K562 (cell line): Measurements from ENCODE around the gene PNRC2. TPM values are rescaled to one million over a fixed set of nuclear protein-coding genes. Genes with fewer than 3 reads are reported as not detected.
"Not testable (repeated sequence)": the region's sequence is repeated elsewhere in the genome, so short reads cannot be mapped to it uniquely, and the experiment has no call there.

Experiments used
- ATAC-seq: fragments of 200-7000 bp; cut with Tn5 transposase; 3 replicates; pipeline ENCODE4 v1.9.1; 2020; ENCODE audit warnings: moderate library complexity
- BruUV-seq: library from RNA; stranded (reverse); fragments of 400-500 nt; replicated peaks from 2 replicates; lab custom pipeline; 2021; lab: Mats Ljungman, UMichigan
- CTCF ChIA-PET: fragments of 300-600 bp; formaldehyde crosslinking; extraction: SDS; loops from one replicate; lab custom pipeline; 2021; ENCODE audit warnings: low intra/inter-chr PET ratio; lab: Yijun Ruan, JAX
- POLR2A ChIA-PET: fragments of 300-600, 350-650 bp; sonication (Branson Sonifier 250); formaldehyde crosslinking; extraction: SDS; loops from one replicate; lab custom pipeline; 2021; ENCODE audit warnings: antibody characterized with exemption, inconsistent platforms; lab: Yijun Ruan, JAX
- DNase-seq, 4 experiments: peaks; one replicate each; pipeline versions ENCODE4 v3.0.0 to v3.0.0-alpha.2; 2011 to 2018; ENCODE audit warnings: low spot score in 3 of 4, mixed read lengths in 3 of 4; ENCODE audit errors: extremely low read depth in 1 of 4
- FAIRE-seq: peaks from 2 replicates; lab custom pipeline; 2011; peaks lifted over from hg19 to GRCh38; lab: Jason Lieb, UNC
- H2AFZ ChIP-seq: 2 replicates; pipeline ENCODE4 v1.6.0; 2011; ENCODE audit warnings: low read depth, low read length, control low read depth, inconsistent platforms
- H3K27ac ChIP-seq: fragments of 200-600 bp; 3 replicates; pipeline ENCODE4 v1.8.0; 2011; ENCODE audit warnings: low read depth, mild to moderate bottlenecking, control low read depth, inconsistent platforms, low read length, moderate library complexity, mixed read lengths; ENCODE audit errors: extremely low read depth
- H3K27me3 ChIP-seq, 2 experiments: fragments of 300-600 bp in 1 of 2; 2 replicates in 1 of 2; 3 replicates in 1 of 2; pipeline versions ENCODE4 v1.6.0 to v1.8.0; 2011; ENCODE audit warnings: inconsistent platforms in 2 of 2, low read length in 2 of 2, mild to moderate bottlenecking in 1 of 2, mixed read lengths in 1 of 2, moderate library complexity in 1 of 2; ENCODE audit not compliant: control insufficient read depth in 2 of 2, insufficient read depth in 2 of 2
- H3K36me3 ChIP-seq: fragments of 300-600 bp; 3 replicates; pipeline ENCODE4 v1.8.0; 2011; ENCODE audit warnings: mild to moderate bottlenecking, low read length, inconsistent platforms; ENCODE audit not compliant: control insufficient read depth, insufficient read depth
- H3K4me1 ChIP-seq, 2 experiments: fragments of 200-600 bp in 1 of 2; replicated peaks in 1 of 2; 2 replicates in 1 of 2; 3 replicates in 1 of 2; pipeline versions ENCODE4 v1.5.1 to v1.8.0; 2011; ENCODE audit warnings: inconsistent platforms in 2 of 2, low read length in 2 of 2, mild to moderate bottlenecking in 1 of 2, mixed read lengths in 1 of 2, moderate library complexity in 1 of 2; ENCODE audit not compliant: control insufficient read depth in 2 of 2, insufficient read depth in 2 of 2
- H3K4me2 ChIP-seq: 2 replicates; pipeline ENCODE4 v1.6.1; 2011; ENCODE audit warnings: low read length, control low read depth, inconsistent platforms, mixed read lengths; ENCODE audit not compliant: insufficient read depth
- H3K4me3 ChIP-seq: fragments of 200-600 bp; sonication (generic), shearing (Covaris generic); 2 replicates; pipeline ENCODE4 v1.5.1; 2016; ENCODE audit warnings: control low read depth, inconsistent platforms
- H3K79me2 ChIP-seq: fragments of 200-600 bp; 3 replicates; pipeline ENCODE4 v1.8.0; 2011; ENCODE audit warnings: low read length, inconsistent platforms; ENCODE audit not compliant: control insufficient read depth, insufficient read depth
- H3K9ac ChIP-seq, 2 experiments: 2 replicates each; pipeline versions ENCODE4 v1.6.0 to v1.6.1; 2011; ENCODE audit warnings: low read depth in 2 of 2, low read length in 2 of 2, control low read depth in 1 of 2, inconsistent platforms in 1 of 2, mild to moderate bottlenecking in 1 of 2, mixed read lengths in 1 of 2; ENCODE audit not compliant: insufficient read depth in 1 of 2
- H3K9me1 ChIP-seq: one replicate; pipeline ENCODE4 v1.6.0; 2011; ENCODE audit warnings: inconsistent platforms, mild to moderate bottlenecking, low read length, moderate library complexity; ENCODE audit not compliant: control insufficient read depth, insufficient read depth
- H3K9me3 ChIP-seq: replicated peaks from 2 replicates; pipeline ENCODE4 v1.5.1; 2011; ENCODE audit warnings: low read depth, low read length, inconsistent platforms; ENCODE audit not compliant: control insufficient read depth, insufficient read depth
- H4K20me1 ChIP-seq: replicated peaks from 2 replicates; pipeline ENCODE4 v1.6.1; 2011; ENCODE audit warnings: low read length, inconsistent platforms, mixed read lengths; ENCODE audit not compliant: control insufficient read depth, insufficient read depth
- BHLHE40 ChIP-seq: IDR thresholded peaks from 2 replicates; pipeline ENCODE4 v1.6.1; 2011; ENCODE audit warnings: low read length, improper control_type of control experiment
- DPF2 ChIP-seq: fragments of 450-650 bp; IDR thresholded peaks from 2 replicates; pipeline ENCODE4 v1.6.1; 2016
- HBP1 ChIP-seq: fragments of 450-650 bp; formaldehyde crosslinking; IDR thresholded peaks from 2 replicates; pipeline ENCODE4 v1.4.0; 2022; ENCODE audit warnings: missing genetic modification characterization
- MTA1 ChIP-seq: fragments of 450-650 bp; IDR thresholded peaks from 2 replicates; pipeline ENCODE4 v1.6.1; 2017; ENCODE audit warnings: borderline replicate concordance
- NFYB ChIP-seq: IDR thresholded peaks from 2 replicates; pipeline ENCODE4 v1.6.1; 2011; ENCODE audit warnings: mild to moderate bottlenecking, moderate library complexity; ENCODE audit not compliant: insufficient read length; ENCODE audit errors: extremely low read depth
- TBL1XR1 ChIP-seq, 2 experiments: IDR thresholded peaks; 2 replicates each; pipeline ENCODE4 v1.6.1; 2012; ENCODE audit warnings: improper control_type of control experiment in 2 of 2, low read length in 2 of 2, mild to moderate bottlenecking in 1 of 2
- USF2 ChIP-seq: sonication (generic); formaldehyde crosslinking; IDR thresholded peaks from 2 replicates; pipeline ENCODE4 v1.5.0; 2020; ENCODE audit warnings: missing genetic modification reagents
- ZBTB11 ChIP-seq, 3 experiments: fragments of 200-800 bp in 1 of 3; fragments of 250-450 bp in 1 of 3; fragments of 450-650 bp in 1 of 3; sonication (Bioruptor Pico) in 1 of 3; sonication (Bioruptor generic) in 1 of 3; formaldehyde crosslinking in 1 of 3; IDR thresholded peaks; 2 replicates each; pipeline versions ENCODE4 v1.6.1 to v1.8.0; 2016 to 2022; ENCODE audit warnings: mild to moderate bottlenecking in 2 of 3, missing genetic modification characterization in 2 of 3, missing compliant biosample characterization in 1 of 3, moderate library complexity in 1 of 3
- ZNF584 ChIP-seq: fragments of 200-800 bp; sonication (Bioruptor generic); IDR thresholded peaks from 2 replicates; pipeline ENCODE4 v1.6.1; 2016; ENCODE audit warnings: low read depth, mild to moderate bottlenecking, missing genetic modification characterization, missing compliant biosample characterization
- WGBS: fragments of 100-300 bp; shearing (Covaris generic); methylation state at CpG from one replicate; pipeline ENCODE4 v1.1.6; 2016; ENCODE audit warnings: low coverage, mixed read lengths; ENCODE audit not compliant: insufficient coverage; ENCODE audit errors: missing lambda C conversion rate; 5-methylcytosine and 5-hydroxymethylcytosine counted together
- in situ Hi-C: fragments of 300-500 bp; cut with MboI; formaldehyde crosslinking; loops from 4 replicates; pipeline ENCODE4 v1.15.0; 2018; ENCODE audit warnings: inconsistent platforms, mixed read lengths
- intact Hi-C: fragments of 100-400 bp; cut with micrococcal nuclease; formaldehyde crosslinking; loops from 2 replicates; pipeline ENCODE4 v1.14.2; 2022
- polyA plus RNA-seq, 8 experiments: library from polyadenylated mRNA; depleted of rRNA in 4 of 8; stranded (reverse) in 5 of 8; unstranded in 3 of 8; fragments of >200 nt; fragmentation: Nextera tagmentation in 2 of 8; fragmentation: Illumina TruSeq in 1 of 8; extraction: Ambion mirVana in 2 of 8; extraction: Trizol in 1 of 8; gene quantifications; 2 replicates each; pipeline versions ENCODE4 v1.2.1 to v1.2.3, GENCODE V29; 2011 to 2014; ENCODE audit warnings: inconsistent platforms in 1 of 8, missing spikeins in 1 of 8
- total RNA-seq, 7 experiments: library from RNA; depleted of rRNA in 6 of 7; stranded (reverse); fragments of >200 nt in 6 of 7; fragmentation: Illumina TruSeq in 2 of 7; extraction: Trizol in 2 of 7; gene quantifications; 2 replicates each; pipeline versions ENCODE4 v1.2.1 to v1.2.3, GENCODE V29; 2011 to 2021; ENCODE audit warnings: low replicate concordance in 1 of 7
- TF ChIP-seq, protein P1 (sequence below): fragments of 250-450 bp; sonication (Bioruptor Pico); IDR thresholded peaks from 2 replicates; pipeline ENCODE4 v1.8.0; 2022; ENCODE audit warnings: inconsistent platforms

The PNRC2 gene
- total and polyA plus RNA-seq, 9 of the 15 experiments (the other 6 are each of a cell fraction or from before 2014, with no cell fraction given), result 127 to 303 (median 203) TPM

DNA sequence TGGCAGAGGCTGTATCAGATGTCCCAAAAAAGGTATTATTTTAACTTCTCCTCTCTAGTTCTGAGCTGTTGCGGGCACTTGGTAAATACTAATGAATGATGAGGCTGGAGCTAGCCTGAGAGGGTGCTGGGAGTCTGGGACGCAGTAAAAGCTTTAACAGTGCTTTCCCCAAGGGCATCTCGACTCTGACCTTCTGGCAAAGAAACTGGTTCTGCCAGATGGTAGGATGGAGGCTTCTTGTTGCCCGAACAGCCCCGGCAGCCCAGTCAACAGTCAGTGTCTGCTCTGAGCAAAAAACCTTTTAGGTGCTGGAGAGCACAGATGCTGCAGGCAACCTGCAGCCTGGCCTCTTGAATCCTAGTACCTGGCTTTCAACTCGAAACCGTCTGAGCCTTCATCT lies 2.5 kb upstream of the PNRC2 start (continued):
- TF ChIP-seq ZBTB11 (CRISPR knock-in tag; IDR thresholded peaks at IDR 0.05), result no peak
- TF ChIP-seq NFYB, result no peak
- TF ChIP-seq TBL1XR1 (IDR thresholded peaks at IDR 0.05; ENCODE audit: low read length in 2 of 2), result no peak

DNA sequence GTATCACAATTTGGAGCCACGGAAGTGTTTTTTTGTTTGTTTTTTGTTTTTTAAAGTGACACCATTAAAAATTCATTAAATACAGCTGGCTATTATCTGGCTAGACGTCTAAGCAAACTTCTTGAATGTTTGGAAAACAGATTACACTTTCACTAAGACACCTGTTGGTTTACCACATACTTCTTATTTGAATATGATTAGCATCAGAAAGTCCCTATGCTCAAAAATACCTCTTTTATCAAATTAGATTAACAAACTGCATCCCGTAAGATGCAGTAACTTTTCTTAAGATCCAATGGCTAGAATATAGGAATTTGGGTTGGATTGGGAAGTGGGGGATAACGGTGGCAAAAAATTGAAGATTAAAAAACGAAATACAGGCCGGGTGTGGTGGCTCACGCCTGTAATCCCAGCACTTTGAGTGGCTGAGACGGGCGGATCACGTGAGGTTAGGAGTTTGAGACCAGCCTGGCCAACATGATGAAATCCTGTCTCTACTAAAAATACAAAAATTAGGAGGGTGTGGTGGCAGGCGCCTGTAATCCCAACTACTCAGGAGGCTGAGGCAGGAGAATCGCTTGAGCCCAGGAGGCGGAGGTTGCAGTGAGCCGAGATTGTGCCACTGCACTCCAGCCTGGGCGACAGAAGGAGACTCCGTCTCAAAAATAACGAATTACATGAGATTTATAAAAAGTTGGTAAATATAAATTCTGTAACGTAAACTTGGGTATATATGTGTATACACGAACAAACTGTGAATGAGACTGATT lies 1.4 kb upstream of the PNRC2 start:
- in situ Hi-C loops, ATAC-seq, intact Hi-C loops, H3K9me1 ChIP-seq, H3K27me3 ChIP-seq, H3K9me3 ChIP-seq, H4K20me1 ChIP-seq, FAIRE-seq: not testable (repeated sequence)
- POLR2A ChIA-PET, result interaction anchor here (0.6 to 8.0 kb wide), 9 partner anchors 9 to 183 kb away, joined by 3 to 82 read pairs (median 6); partner anchors contain the start of genes PITHD1 and SRSF10
- Histone ChIP-seq H3K9ac (peak overlapping the region; percentile 99 to 100), H3K4me2 (peak overlapping the region; percentile 83), H3K27ac (peak overlapping the region; percentile 98), H2AFZ (peak overlapping the region; percentile 90), H3K4me1 (peaks cover 19 to 20% of the 10 kb centered on the region in 2 experiments; a peak in 4 of 5 replicates), H3K36me3 (peaks cover 25% of the 10 kb centered on the region; the same call in 2 of the 3 replicates), H3K4me3 (peak overlapping the region; percentile 93), H3K79me2 (peaks cover 28% of the 10 kb centered on the region)
- peak in 1 of 4 experiments; percentile 63 for DNase-seq
- CTCF ChIA-PET, result interaction anchor here (0.6 kb wide), 1 partner anchor 1537 kb away, joined by 4 read pairs; no protein-coding TSS in a partner anchor
- TSS peak; percentile 76 for BruUV-seq
- WGBS, result 9% methylated on average over 19 of the region's 19 CpGs
- TF ChIP-seq BHLHE40 (peak; percentile 63), USF2 (CRISPR knock-in tag) (peak; percentile 85), HBP1 (CRISPR knock-in tag) (0 out of 2 replicates have a peak, but pooled peaks have one; percentile 28), ZNF584 (CRISPR knock-in tag) (peak; percentile 40; the same call in 1 of the 2 replicates), MTA1 (0 out of 2 replicates have a peak, but pooled peaks have one; percentile 21), DPF2 (0 out of 2 replicates have a peak, but pooled peaks have one; percentile 10)
- TF ChIP-seq, protein P1, sequence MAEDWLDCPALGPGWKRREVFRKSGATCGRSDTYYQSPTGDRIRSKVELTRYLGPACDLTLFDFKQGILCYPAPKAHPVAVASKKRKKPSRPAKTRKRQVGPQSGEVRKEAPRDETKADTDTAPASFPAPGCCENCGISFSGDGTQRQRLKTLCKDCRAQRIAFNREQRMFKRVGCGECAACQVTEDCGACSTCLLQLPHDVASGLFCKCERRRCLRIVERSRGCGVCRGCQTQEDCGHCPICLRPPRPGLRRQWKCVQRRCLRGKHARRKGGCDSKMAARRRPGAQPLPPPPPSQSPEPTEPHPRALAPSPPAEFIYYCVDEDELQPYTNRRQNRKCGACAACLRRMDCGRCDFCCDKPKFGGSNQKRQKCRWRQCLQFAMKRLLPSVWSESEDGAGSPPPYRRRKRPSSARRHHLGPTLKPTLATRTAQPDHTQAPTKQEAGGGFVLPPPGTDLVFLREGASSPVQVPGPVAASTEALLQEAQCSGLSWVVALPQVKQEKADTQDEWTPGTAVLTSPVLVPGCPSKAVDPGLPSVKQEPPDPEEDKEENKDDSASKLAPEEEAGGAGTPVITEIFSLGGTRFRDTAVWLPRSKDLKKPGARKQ, result peak; percentile 83; the same call in 1 of the 2 replicates
